ENCODE data around the gene CHRNB1.

CHRNB1 gene

GRCh38 chr17:7408863-7409262 lies 36.0 kb upstream of the CHRNB1 start:
- TF ChIP-seq CTCF (conservative IDR thresholded peaks at IDR 0.05): no peak
- H3K27ac ChIP-seq: no peak overlapping the region

DNA sequence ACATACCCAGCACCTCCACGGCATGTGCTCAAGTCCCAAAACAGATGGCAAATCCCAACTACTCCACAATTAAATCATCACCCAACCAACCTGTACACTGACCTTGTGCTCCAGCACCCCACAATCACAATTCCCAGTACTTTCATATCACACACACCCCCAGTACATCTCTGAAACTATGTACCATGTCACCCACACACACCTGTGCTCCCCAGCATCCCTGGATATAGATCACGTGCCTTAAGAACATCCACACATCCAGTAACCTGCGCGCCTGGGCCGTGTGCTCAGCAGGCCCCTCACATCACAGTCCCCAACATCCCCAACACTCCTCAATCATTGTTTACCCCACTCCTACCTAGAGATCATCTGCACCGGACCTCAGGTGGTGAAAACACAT lies 35.1 kb upstream of the CHRNB1 start:
- H3K27ac ChIP-seq: no peak overlapping the region
- TF ChIP-seq CTCF (conservative IDR thresholded peaks at IDR 0.05): no peak

DNA sequence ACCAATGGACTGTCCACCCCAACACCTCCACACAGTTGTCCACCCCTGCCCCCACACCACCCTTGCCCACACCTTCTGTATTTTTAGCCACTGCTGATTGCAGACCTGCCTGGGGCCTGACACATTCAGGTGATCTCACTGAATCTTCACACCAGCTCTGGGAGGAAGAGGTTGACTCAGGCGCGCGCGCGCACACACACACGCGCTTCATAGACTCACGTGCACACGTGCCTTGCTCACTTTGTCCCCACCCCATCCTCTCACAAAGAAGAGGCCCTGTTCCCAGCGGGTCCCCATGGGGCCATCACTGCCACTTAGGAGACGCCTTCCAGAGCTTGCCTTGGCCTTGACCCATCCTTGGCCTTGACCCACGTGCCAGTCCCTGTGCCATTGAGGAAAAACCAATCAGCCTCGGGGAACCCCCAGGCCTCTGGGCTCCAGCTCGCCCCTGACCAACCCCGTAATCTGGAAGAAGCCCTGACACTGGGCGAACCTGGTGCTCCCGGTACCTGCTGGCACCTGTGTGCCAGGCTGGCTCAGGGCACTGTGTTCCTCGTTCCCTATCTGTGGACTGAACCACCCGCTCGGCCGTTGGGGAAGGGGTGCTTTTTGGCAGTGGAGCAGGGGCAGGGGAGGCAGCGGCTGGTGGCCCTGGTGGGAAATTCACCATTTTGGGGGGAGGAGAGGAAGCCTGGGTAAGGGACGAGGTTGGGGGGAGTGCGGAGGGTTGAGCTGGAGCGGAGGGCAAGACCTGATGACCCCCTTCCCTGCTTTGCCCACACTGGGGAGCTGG lies 34.0 kb upstream of the CHRNB1 start:
- H3K27ac ChIP-seq: no peak overlapping the region
- no peak for TF ChIP-seq CTCF (conservative IDR thresholded peaks at IDR 0.05)

DNA sequence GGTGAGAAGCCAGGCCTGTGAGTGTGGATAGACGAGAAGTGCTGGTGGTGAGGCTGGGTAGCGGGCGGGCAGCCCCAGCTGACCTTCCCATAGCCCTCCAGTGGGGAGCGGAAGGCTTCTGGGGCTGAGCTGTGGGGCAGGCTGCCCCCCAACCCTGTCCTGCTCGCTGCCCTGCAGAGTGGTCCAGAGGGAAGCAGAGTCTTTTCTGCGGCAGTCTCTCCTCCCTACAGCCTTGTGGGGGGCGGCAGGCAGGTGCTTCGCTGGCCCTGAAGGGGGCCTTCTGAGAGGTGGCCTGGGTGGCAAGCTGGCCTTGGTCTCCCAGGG lies 33.5 kb upstream of the CHRNB1 start:
- no peak for TF ChIP-seq CTCF (conservative IDR thresholded peaks at IDR 0.05)
- no peak overlapping the region for H3K27ac ChIP-seq

DNA sequence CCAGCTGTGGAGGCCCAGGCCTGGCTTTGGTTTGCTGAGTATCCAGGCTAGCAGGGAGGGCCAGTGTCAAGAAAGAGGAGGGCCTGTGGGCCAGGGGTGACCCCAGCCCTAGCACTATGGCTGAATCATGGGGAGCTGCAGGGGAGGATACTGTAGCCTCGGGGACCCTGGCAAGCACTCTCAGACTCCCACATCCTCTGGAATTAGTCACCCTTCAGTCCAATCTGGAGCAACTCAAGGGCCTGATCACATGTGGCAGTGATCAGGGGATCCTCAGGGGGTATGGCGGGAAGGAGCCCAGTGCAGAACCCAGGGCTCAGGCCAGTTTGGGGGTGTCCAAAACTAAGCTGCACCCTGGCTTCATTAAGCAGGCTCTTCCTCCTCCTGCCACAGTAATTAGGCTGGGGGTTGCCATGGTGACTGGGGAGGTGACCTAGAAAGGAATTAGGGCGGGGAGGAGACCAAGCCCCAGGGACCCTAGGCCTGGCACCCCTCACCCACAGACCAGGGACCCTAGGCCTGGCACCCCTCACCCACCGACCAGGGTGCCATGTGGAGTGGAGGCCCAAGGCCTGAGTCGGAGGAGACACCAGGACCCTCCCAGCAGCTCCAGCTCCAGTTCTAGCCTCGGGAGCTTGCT lies 31.4 kb upstream of the CHRNB1 start:
- H3K27ac ChIP-seq: no peak overlapping the region
- no peak for TF ChIP-seq CTCF (conservative IDR thresholded peaks at IDR 0.05)

DNA sequence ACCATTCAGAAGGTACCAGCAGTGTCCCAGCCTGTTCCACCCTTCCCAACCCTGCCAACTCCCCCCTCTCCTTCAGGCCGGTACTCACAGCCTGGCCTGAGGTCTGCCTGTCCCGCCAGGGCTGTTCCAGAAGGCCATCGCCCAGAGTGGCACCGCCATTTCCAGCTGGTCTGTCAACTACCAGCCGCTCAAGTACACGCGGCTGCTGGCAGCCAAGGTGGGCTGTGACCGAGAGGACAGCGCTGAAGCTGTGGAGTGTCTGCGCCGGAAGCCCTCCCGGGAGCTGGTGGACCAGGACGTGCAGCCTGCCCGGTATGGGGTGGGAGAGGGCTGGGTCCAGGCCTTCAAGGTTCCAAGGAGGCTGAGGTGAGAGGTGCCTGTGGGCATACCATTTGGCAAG lies 30.0 kb upstream of the CHRNB1 start:
- no peak overlapping the region for H3K27ac ChIP-seq
- TF ChIP-seq CTCF (conservative IDR thresholded peaks at IDR 0.05): no peak

DNA sequence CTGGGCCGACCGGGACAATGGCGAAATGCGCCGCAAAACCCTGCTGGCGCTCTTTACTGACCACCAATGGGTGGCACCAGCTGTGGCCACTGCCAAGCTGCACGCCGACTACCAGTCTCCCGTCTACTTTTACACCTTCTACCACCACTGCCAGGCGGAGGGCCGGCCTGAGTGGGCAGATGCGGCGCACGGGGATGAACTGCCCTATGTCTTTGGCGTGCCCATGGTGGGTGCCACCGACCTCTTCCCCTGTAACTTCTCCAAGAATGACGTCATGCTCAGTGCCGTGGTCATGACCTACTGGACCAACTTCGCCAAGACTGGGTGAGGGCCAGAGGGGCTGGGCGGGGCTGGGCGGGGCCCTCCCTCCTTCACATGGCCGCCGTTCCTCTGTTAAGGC lies 29.1 kb upstream of the CHRNB1 start:
- TF ChIP-seq CTCF (conservative IDR thresholded peaks at IDR 0.05): no peak
- no peak overlapping the region for H3K27ac ChIP-seq
